Left lung (tissue), 10 donors: Measurements from ENCODE around the gene CIAO3. TPM values are rescaled to one million over a fixed set of nuclear protein-coding genes. Genes with fewer than 3 reads are reported as not detected.
A peak's percentile ranks its signal among the peaks of the same experiment; 100 is the strongest.

ENCODE experiments used
- ATAC-seq: fragments of 200-7000 bp; cut with Tn5 transposase; one replicate; pipeline ENCODE4 v1.9.1; 2020; ENCODE audit warnings: moderate library complexity
- DNase-seq, 4 donors: peaks; one replicate each; pipeline ENCODE4 v3.0.0-alpha.2; 2013 to 2020
- H3K27ac ChIP-seq, 2 donors: fragments of 200-600 bp; sonication (generic) in 1 of 2; one replicate each; pipeline versions ENCODE4 v1.5.0 to v1.8.0; 2020 to 2021
- H3K27me3 ChIP-seq, 2 donors: fragments of 200-600 bp; sonication (generic) in 1 of 2; one replicate each; pipeline versions ENCODE4 v1.5.0 to v1.8.0; 2020 to 2021
- H3K36me3 ChIP-seq, 2 donors: fragments of 200-600 bp; sonication (generic) in 1 of 2; one replicate each; pipeline versions ENCODE4 v1.5.0 to v1.8.0; 2020 to 2021
- H3K4me1 ChIP-seq, 2 donors: fragments of 200-600 bp; one replicate each; pipeline ENCODE4 v1.8.0; 2021
- H3K4me3 ChIP-seq, 2 donors: fragments of 200-600 bp; sonication (generic) in 1 of 2; one replicate each; pipeline versions ENCODE4 v1.5.0 to v1.8.0; 2020 to 2021; ENCODE audit warnings: mild to moderate bottlenecking in 1 of 2
- H3K9me3 ChIP-seq, 2 donors: fragments of 200-600 bp; sonication (generic) in 1 of 2; one replicate each; pipeline versions ENCODE4 v1.5.0 to v1.8.0; 2020 to 2021
- intact Hi-C, 2 donors: fragments of 100-400 bp; cut with DNase I; formaldehyde crosslinking; loops; one replicate each; pipeline versions ENCODE4 v1.11.2 to v1.14.2; 2022
- polyA plus RNA-seq, 6 donors: library from polyadenylated mRNA; unstranded; fragments of 120-200 nt; gene quantifications; one replicate each; pipeline ENCODE4 v1.2.1, GENCODE V29; 2013; ENCODE audit not compliant: insufficient read length in 6 of 6
- total RNA-seq, 2 donors: library from RNA; stranded (reverse); fragmentation: NEBNext Ultra II Directional; extraction: Animal tissue kit (Norgen Biotek cat#: 25700); gene quantifications; one replicate each; pipeline ENCODE4 v1.2.1, GENCODE V29; 2021
- TF ChIP-seq, protein P1 (sequence below), 2 donors: fragments of 200-600 bp; sonication (generic) in 1 of 2; IDR thresholded peaks; one replicate each; pipeline versions ENCODE4 v1.5.0 to v1.8.0; 2021; ENCODE audit warnings: antibody characterized with exemption in 2 of 2
- donor health status: DM: no; HTN: yes; CAD: no.
- donor health status: DM: no; HTN: no; CAD: no.

The CIAO3 gene
- total and polyA plus RNA-seq, 8 donors, result 17.2 to 28.2 (median 21.2) TPM

GRCh38 chr16:685967-686366 is 54.8 kb downstream of the CIAO3 start:
- no peak overlapping the region for H3K27ac ChIP-seq
- peaks cover 0 to 53% of the 10 kb centered on the region in 2 donors for H3K36me3 ChIP-seq
- ATAC-seq (no peak), DNase-seq (peak in 1 of 4 donors; percentile 47)
- H3K4me1 ChIP-seq, result peaks cover 31 to 67% of the 10 kb centered on the region in 2 donors
- intact Hi-C loops, result no loop called here
- H3K27me3 ChIP-seq, result peaks cover 0 to under 1% of the 10 kb centered on the region in 2 donors
- TF ChIP-seq, protein P1, sequence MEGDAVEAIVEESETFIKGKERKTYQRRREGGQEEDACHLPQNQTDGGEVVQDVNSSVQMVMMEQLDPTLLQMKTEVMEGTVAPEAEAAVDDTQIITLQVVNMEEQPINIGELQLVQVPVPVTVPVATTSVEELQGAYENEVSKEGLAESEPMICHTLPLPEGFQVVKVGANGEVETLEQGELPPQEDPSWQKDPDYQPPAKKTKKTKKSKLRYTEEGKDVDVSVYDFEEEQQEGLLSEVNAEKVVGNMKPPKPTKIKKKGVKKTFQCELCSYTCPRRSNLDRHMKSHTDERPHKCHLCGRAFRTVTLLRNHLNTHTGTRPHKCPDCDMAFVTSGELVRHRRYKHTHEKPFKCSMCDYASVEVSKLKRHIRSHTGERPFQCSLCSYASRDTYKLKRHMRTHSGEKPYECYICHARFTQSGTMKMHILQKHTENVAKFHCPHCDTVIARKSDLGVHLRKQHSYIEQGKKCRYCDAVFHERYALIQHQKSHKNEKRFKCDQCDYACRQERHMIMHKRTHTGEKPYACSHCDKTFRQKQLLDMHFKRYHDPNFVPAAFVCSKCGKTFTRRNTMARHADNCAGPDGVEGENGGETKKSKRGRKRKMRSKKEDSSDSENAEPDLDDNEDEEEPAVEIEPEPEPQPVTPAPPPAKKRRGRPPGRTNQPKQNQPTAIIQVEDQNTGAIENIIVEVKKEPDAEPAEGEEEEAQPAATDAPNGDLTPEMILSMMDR (IDR thresholded peaks at IDR 0.05), result peak in 1 of 2 donors; percentile 43
- no peaks in the 10 kb centered on the region for H3K9me3 ChIP-seq
- no peak overlapping the region for H3K4me3 ChIP-seq

- H3K27me3 ChIP-seq, result no peaks in the 10 kb centered on the region
- peak overlapping the region in 1 of 2 donors; percentile 89 for H3K27ac ChIP-seq
- TF ChIP-seq, protein P1 (IDR thresholded peaks at IDR 0.05), result no peak
- intact Hi-C loops, result no loop called here
- H3K4me1 ChIP-seq, result peaks cover 33 to 71% of the 10 kb centered on the region in 2 donors
- peak in 1 of 4 donors; percentile 42 for DNase-seq
- no peak for ATAC-seq
- H3K4me3 ChIP-seq, result peak overlapping the region in 1 of 2 donors; percentile 79
- peaks cover 0 to 53% of the 10 kb centered on the region in 2 donors for H3K36me3 ChIP-seq
- H3K9me3 ChIP-seq, result no peaks in the 10 kb centered on the region
Measured at GRCh38 chr16:684961-685696, 55.7 kb downstream of the CIAO3 start.

- Histone ChIP-seq H3K27ac (peak within 1 kb of the TSS; percentile 62 to 89), H3K4me1 (peaks cover 31 to 67% of the 10 kb centered on the region in 2 donors), H3K27me3 (no peaks in the 10 kb centered on the region), H3K9me3 (no peaks in the 10 kb centered on the region), H3K4me3 (peak within 1 kb of the TSS; percentile 68 to 79), H3K36me3 (peaks cover 0 to 53% of the 10 kb centered on the region in 2 donors)
- DNase-seq (peak; percentile 91 to 100 (median 97)), ATAC-seq (peak; percentile 72)
- TF ChIP-seq, protein P1 (IDR thresholded peaks at IDR 0.05), result no peak
- intact Hi-C loops, result no loop called here
Measured at GRCh38 chr16:684071-684794, 56.6 kb downstream of the CIAO3 start, which contains the start of gene JMJD8. Gene JMJD8 (minus strand): TSS chr16:684334. CDS start chr16:684319, 15 bp downstream.

- H3K27ac ChIP-seq, result peak overlapping the region in 1 of 2 donors; percentile 89
- H3K9me3 ChIP-seq, result no peaks in the 10 kb centered on the region
- peaks cover 0 to 53% of the 10 kb centered on the region in 2 donors for H3K36me3 ChIP-seq
- H3K4me1 ChIP-seq, result peaks cover 30 to 62% of the 10 kb centered on the region in 2 donors
- DNase-seq (peak in 1 of 4 donors; percentile 39), ATAC-seq (no peak)
- intact Hi-C loops, result no loop called here
- H3K27me3 ChIP-seq, result no peaks in the 10 kb centered on the region
- peak overlapping the region; percentile 68 to 79 for H3K4me3 ChIP-seq
- TF ChIP-seq, protein P1 (IDR thresholded peaks at IDR 0.05), result no peak
Measured at GRCh38 chr16:683396-684070, 57.3 kb downstream of the CIAO3 start.
